OCI-LY7 (cell line): Measurements from ENCODE around the gene COX17. TPM values are rescaled to one million over a fixed set of nuclear protein-coding genes. Genes with fewer than 3 reads are reported as not detected.

Experiments used
- BruUV-seq: library from RNA; stranded (reverse); fragments of 400-500 nt; replicated peaks from 2 replicates; lab custom pipeline; 2021; lab: Mats Ljungman, UMichigan
- CTCF ChIA-PET: fragments of 300-600 bp; sonication (Branson Sonifier 250); formaldehyde crosslinking; loops from one replicate; lab custom pipeline; 2022; ENCODE audit warnings: antibody characterized with exemption; ENCODE audit not compliant: unreplicated experiment; lab: Charles Lee
- POLR2A ChIA-PET: fragments of 300-600 bp; sonication (Branson Sonifier 250); formaldehyde crosslinking; loops from one replicate; lab custom pipeline; 2022; ENCODE audit warnings: antibody characterized with exemption; lab: Charles Lee
- DNase-seq: peaks from one replicate; pipeline ENCODE4 v3.0.0-alpha.2; 2015; ENCODE audit warnings: low spot score
- H2AFZ ChIP-seq: fragments of 200-600 bp; sonication (generic), shearing (Covaris generic); 2 replicates; pipeline ENCODE4 v1.6.1; 2014; ENCODE audit warnings: mild to moderate bottlenecking, antibody characterized with exemption, low read length, moderate library complexity
- H3K27ac ChIP-seq: fragments of 200-600 bp; sonication (generic); 2 replicates; pipeline ENCODE4 v1.5.1; 2014; ENCODE audit warnings: mixed run types, low read depth, mild to moderate bottlenecking, moderate library complexity, low read length, inconsistent platforms; ENCODE audit not compliant: poor library complexity, severe bottlenecking
- H3K36me3 ChIP-seq: fragments of 200-600 bp; sonication (generic); 2 replicates; pipeline ENCODE4 v1.6.1; 2014; ENCODE audit warnings: mild to moderate bottlenecking, antibody characterized with exemption, low read length, moderate library complexity, mixed read lengths; ENCODE audit not compliant: insufficient read depth
- H3K4me1 ChIP-seq: fragments of 200-600 bp; sonication (generic); 2 replicates; pipeline ENCODE4 v1.5.1; 2014; ENCODE audit warnings: mild to moderate bottlenecking, low read length; ENCODE audit not compliant: insufficient read depth, poor library complexity, severe bottlenecking
- H3K4me2 ChIP-seq: fragments of 200-600 bp; sonication (generic); 2 replicates; pipeline ENCODE4 v1.6.1; 2014; ENCODE audit warnings: mild to moderate bottlenecking, low read length
- H3K4me3 ChIP-seq: fragments of 200-600 bp; sonication (generic); 2 replicates; pipeline ENCODE4 v1.5.1; 2014; ENCODE audit warnings: mild to moderate bottlenecking, low read depth, low read length; ENCODE audit not compliant: poor library complexity, severe bottlenecking
- H3K79me2 ChIP-seq: fragments of 200-600 bp; sonication (generic); 2 replicates; pipeline ENCODE4 v1.6.1; 2016; ENCODE audit warnings: low read depth, mild to moderate bottlenecking, low read length, moderate library complexity, mixed read lengths; ENCODE audit not compliant: insufficient read depth
- H3K9me2 ChIP-seq: fragments of 200-600 bp; sonication (generic); 2 replicates; pipeline ENCODE4 v1.6.1; 2016; ENCODE audit warnings: mild to moderate bottlenecking, low read length, mixed read lengths; ENCODE audit not compliant: insufficient read depth
- H3K9me3 ChIP-seq: fragments of 200-600 bp; sonication (generic); 2 replicates; pipeline ENCODE4 v1.6.1; 2014; ENCODE audit warnings: mild to moderate bottlenecking, mixed run types, low read length, mixed read lengths
- H4K20me1 ChIP-seq: fragments of 200-600 bp; sonication (generic); 2 replicates; pipeline ENCODE4 v1.6.1; 2014; ENCODE audit warnings: mild to moderate bottlenecking, antibody characterized with exemption, low read length, moderate library complexity, mixed read lengths; ENCODE audit not compliant: insufficient read depth
- CTCF ChIP-seq: fragments of 200-600 bp; sonication (generic); conservative IDR thresholded peaks from 2 replicates; pipeline ENCODE4 v1.5.1; 2014; ENCODE audit warnings: mild to moderate bottlenecking, antibody characterized with exemption, low read length, moderate library complexity, mixed read lengths
- EZH2phosphoT487 ChIP-seq: fragments of 200-600 bp; sonication (generic); IDR thresholded peaks from 2 replicates; pipeline ENCODE4 v1.6.1; 2018; ENCODE audit warnings: low read depth, borderline replicate concordance, mild to moderate bottlenecking, mixed run types, antibody characterized with exemption, low read length, moderate library complexity, mixed read lengths
- intact Hi-C: fragments of 100-400 bp; cut with micrococcal nuclease; formaldehyde crosslinking; loops from one replicate; pipeline ENCODE4 v1.10.0; 2022; ENCODE audit not compliant: unreplicated experiment
- total RNA-seq, 2 experiments: library from RNA; depleted of rRNA in 1 of 2; stranded (reverse); fragments of >200 nt in 1 of 2; shearing (Covaris generic) in 1 of 2; gene quantifications; 2 replicates each; pipeline ENCODE4 v1.2.3, GENCODE V29; 2014 to 2022

Gene COX17
- total RNA-seq, 2 experiments from 2014 or later: 77.3 to 80.0 TPM

- no peak overlapping the region for H3K27ac ChIP-seq
- H3K9me3 ChIP-seq: no peaks in the 10 kb centered on the region
- no peaks in the 10 kb centered on the region for H4K20me1 ChIP-seq
- BruUV-seq: no TSS peak
- H3K4me3 ChIP-seq: no peak overlapping the region
- H3K4me1 ChIP-seq: no peaks in the 10 kb centered on the region
- no peak for TF ChIP-seq CTCF
- TF ChIP-seq EZH2phosphoT487: no peak
- no peak for DNase-seq
- POLR2A ChIA-PET: no interaction called here
- no peaks in the 10 kb centered on the region for H3K9me2 ChIP-seq
- H2AFZ ChIP-seq: no peak overlapping the region
- intact Hi-C loops: no loop called here
- H3K79me2 ChIP-seq: no peaks in the 10 kb centered on the region
- no peak overlapping the region for H3K4me2 ChIP-seq
- CTCF ChIA-PET: no interaction called here
- no peaks in the 10 kb centered on the region for H3K36me3 ChIP-seq
Observed at GRCh38 chr3:119700269-119700919, 23.2 kb upstream of the COX17 start.

- no peak overlapping the region for H3K4me3 ChIP-seq
- TF ChIP-seq EZH2phosphoT487 (no peak), CTCF (no peak)
- no peak overlapping the region for H3K27ac ChIP-seq
- no peaks in the 10 kb centered on the region for H3K9me2 ChIP-seq
- ChIA-PET POLR2A (no interaction called here), CTCF (no interaction called here)
- no TSS peak for BruUV-seq
- H4K20me1 ChIP-seq: no peaks in the 10 kb centered on the region
- no peak for DNase-seq
- no peaks in the 10 kb centered on the region for H3K4me1 ChIP-seq
- H2AFZ ChIP-seq: no peak overlapping the region
- intact Hi-C loops: no loop called here
- H3K79me2 ChIP-seq: no peaks in the 10 kb centered on the region
- H3K4me2 ChIP-seq: no peak overlapping the region
- H3K9me3 ChIP-seq: no peaks in the 10 kb centered on the region
- H3K36me3 ChIP-seq: no peaks in the 10 kb centered on the region
Observed at GRCh38 chr3:119697394-119697793, 20.2 kb upstream of the COX17 start.

GRCh38 chr3:119695480-119695879 lies 18.3 kb upstream of the COX17 start:
- H2AFZ ChIP-seq: peak overlapping the region; percentile 46; the same call in 1 of the 2 replicates
- no peak for TF ChIP-seq EZH2phosphoT487
- TF ChIP-seq CTCF: no peak
- no peaks in the 10 kb centered on the region for H3K36me3 ChIP-seq
- no peaks in the 10 kb centered on the region for H3K4me1 ChIP-seq
- DNase-seq: peak; percentile 13
- ChIA-PET POLR2A (interaction anchor here (0.7 to 1.9 kb wide), 5 partner anchors 19 to 185 kb away, joined by 3 to 5 read pairs (median 5); partner anchors contain the start of gene COX17), CTCF (interaction anchor here (1.2 kb wide), 1 partner anchor 19 kb away, joined by 3 read pairs; no protein-coding TSS in a partner anchor)
- no peaks in the 10 kb centered on the region for H4K20me1 ChIP-seq
- H3K9me2 ChIP-seq: no peaks in the 10 kb centered on the region
- no TSS peak for BruUV-seq
- no peak overlapping the region for H3K4me3 ChIP-seq
- H3K27ac ChIP-seq: no peak overlapping the region
- no peaks in the 10 kb centered on the region for H3K79me2 ChIP-seq
- intact Hi-C loops: no loop called here
- H3K4me2 ChIP-seq: no peak overlapping the region
- no peaks in the 10 kb centered on the region for H3K9me3 ChIP-seq
